GM12891 (cell line): ENCODE results near the gene HUNK.

Experiments used
- POLR2A ChIP-seq: IDR thresholded peaks from 2 replicates; pipeline ENCODE4 v1.6.1; 2011; ENCODE audit warnings: low read depth, low read length, control low read depth
- POLR2AphosphoS5 ChIP-seq: IDR thresholded peaks from 2 replicates; pipeline ENCODE4 v1.6.1; 2011; ENCODE audit warnings: low read depth, low read length, control low read depth
- SPI1 ChIP-seq: IDR thresholded peaks from 2 replicates; pipeline ENCODE4 v1.6.1; 2011; ENCODE audit warnings: low read depth, low read length, control low read depth

DNA sequence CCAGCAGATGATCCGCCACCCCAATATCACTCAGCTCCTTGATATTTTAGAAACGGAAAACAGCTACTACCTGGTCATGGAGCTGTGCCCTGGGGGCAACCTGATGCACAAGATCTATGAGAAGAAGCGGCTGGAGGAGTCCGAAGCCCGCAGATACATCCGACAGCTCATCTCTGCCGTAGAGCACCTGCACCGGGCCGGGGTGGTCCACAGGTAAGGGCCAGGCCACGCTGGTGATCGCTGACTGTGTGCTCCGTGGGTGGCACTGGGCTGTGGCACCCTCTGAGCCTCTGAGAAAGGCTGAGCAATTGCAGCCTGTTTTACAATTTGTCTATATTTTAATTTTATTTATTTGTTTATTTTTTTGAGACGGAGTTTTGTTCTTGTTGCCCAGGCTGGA, 51.7 kb downstream of the HUNK start:
- TF ChIP-seq SPI1, result no peak
- TF ChIP-seq POLR2AphosphoS5, result no peak
- no peak for TF ChIP-seq POLR2A
